Osteocyte (in vitro differentiated cells): ENCODE data around the gene AOPEP. TPM values are rescaled to one million over a fixed set of nuclear protein-coding genes. Genes with fewer than 3 reads are reported as not detected.
A peak's percentile ranks its signal among the peaks of the same experiment; 100 is the strongest.

Experiments
- DNase-seq: peaks from one replicate; pipeline ENCODE4 v3.0.0; 2021; ENCODE audit warnings: mixed read lengths; ENCODE audit not compliant: unreplicated experiment; ENCODE audit errors: extremely low spot score
- H3K27ac Mint-ChIP-seq: one replicate; pipeline ENCODE4 v1.8.0; 2021; ENCODE audit warnings: mild to moderate bottlenecking, mixed read lengths; ENCODE audit not compliant: unreplicated experiment
- H3K27me3 Mint-ChIP-seq: one replicate; pipeline ENCODE4 v1.8.0; 2021; ENCODE audit warnings: mixed read lengths; ENCODE audit not compliant: unreplicated experiment
- H3K36me3 Mint-ChIP-seq: one replicate; pipeline ENCODE4 v1.8.0; 2021; ENCODE audit warnings: mixed read lengths; ENCODE audit not compliant: unreplicated experiment
- H3K4me1 Mint-ChIP-seq: one replicate; pipeline ENCODE4 v1.8.0; 2021; ENCODE audit warnings: mixed read lengths; ENCODE audit not compliant: unreplicated experiment
- H3K4me3 Mint-ChIP-seq: one replicate; pipeline ENCODE4 v1.8.0; 2021; ENCODE audit warnings: mild to moderate bottlenecking, moderate library complexity, mixed read lengths; ENCODE audit not compliant: unreplicated experiment
- H3K9me3 Mint-ChIP-seq: one replicate; pipeline ENCODE4 v1.8.0; 2021; ENCODE audit warnings: mixed read lengths; ENCODE audit not compliant: unreplicated experiment
- total RNA-seq: library from RNA; stranded (reverse); gene quantifications from 2 replicates; pipeline ENCODE4 v1.2.1, GENCODE V29; 2021
- TF ChIP-seq, protein P1 (sequence below): fragments of 200-600 bp; sonication (generic); IDR thresholded peaks from 2 replicates; pipeline ENCODE4 v1.5.0; 2021; ENCODE audit warnings: antibody characterized with exemption, mild to moderate bottlenecking, moderate library complexity

AOPEP gene
- total RNA-seq, 1 donor from 2014 or later, result 108 TPM

- TF ChIP-seq, protein P1, sequence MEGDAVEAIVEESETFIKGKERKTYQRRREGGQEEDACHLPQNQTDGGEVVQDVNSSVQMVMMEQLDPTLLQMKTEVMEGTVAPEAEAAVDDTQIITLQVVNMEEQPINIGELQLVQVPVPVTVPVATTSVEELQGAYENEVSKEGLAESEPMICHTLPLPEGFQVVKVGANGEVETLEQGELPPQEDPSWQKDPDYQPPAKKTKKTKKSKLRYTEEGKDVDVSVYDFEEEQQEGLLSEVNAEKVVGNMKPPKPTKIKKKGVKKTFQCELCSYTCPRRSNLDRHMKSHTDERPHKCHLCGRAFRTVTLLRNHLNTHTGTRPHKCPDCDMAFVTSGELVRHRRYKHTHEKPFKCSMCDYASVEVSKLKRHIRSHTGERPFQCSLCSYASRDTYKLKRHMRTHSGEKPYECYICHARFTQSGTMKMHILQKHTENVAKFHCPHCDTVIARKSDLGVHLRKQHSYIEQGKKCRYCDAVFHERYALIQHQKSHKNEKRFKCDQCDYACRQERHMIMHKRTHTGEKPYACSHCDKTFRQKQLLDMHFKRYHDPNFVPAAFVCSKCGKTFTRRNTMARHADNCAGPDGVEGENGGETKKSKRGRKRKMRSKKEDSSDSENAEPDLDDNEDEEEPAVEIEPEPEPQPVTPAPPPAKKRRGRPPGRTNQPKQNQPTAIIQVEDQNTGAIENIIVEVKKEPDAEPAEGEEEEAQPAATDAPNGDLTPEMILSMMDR, result no peak
- H3K36me3 Mint-ChIP-seq, result peaks cover 11% of the 10 kb centered on the region
- no peak for DNase-seq
- no peak overlapping the region for H3K27ac Mint-ChIP-seq
- H3K4me3 Mint-ChIP-seq, result no peak overlapping the region
- peaks cover 58% of the 10 kb centered on the region for H3K4me1 Mint-ChIP-seq
- H3K27me3 Mint-ChIP-seq, result no peaks in the 10 kb centered on the region
- no peaks in the 10 kb centered on the region for H3K9me3 Mint-ChIP-seq
Measured at GRCh38 chr9:94976077-94976476, 249.6 kb downstream of the AOPEP start.

- Mint-ChIP-seq H3K36me3 (peaks cover 13% of the 10 kb centered on the region), H3K4me1 (peaks cover 59% of the 10 kb centered on the region), H3K9me3 (no peaks in the 10 kb centered on the region), H3K4me3 (no peak overlapping the region), H3K27ac (no peak overlapping the region), H3K27me3 (no peaks in the 10 kb centered on the region)
- TF ChIP-seq, protein P1, result no peak
- DNase-seq, result no peak
Measured at GRCh38 chr9:94977416-94977815, 250.9 kb downstream of the AOPEP start.

DNA sequence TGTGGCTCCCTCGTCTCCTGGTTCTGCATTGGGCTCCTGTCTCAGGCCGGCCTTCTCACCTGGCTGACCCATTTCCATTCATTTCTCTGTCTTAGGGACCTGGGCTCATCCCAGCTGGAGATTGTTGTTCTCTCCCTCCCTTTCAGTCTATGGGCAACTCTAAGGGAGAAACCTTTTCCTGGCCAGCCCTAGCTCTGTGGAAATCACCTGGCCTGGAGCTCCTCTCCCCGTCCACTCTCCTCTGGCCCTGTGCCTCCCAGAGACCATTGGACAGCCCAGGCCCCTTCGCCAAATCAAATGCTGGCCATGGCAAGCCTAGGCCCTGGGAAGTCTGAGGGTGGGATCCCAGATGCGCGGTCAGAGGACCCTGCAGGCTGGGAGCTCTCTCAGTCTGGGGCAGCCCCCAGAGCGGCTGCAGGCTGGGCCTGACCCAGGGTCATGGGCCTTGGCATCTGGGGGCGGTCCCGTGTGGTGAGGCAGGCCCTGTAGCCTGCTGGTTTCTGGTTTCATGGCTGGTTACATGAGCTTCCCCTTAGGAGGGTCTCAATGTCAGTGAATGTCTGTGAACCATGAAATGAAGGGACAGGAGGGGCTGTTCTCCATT lies 253.5 kb downstream of the AOPEP start:
- no peaks in the 10 kb centered on the region for H3K9me3 Mint-ChIP-seq
- H3K4me3 Mint-ChIP-seq, result no peak overlapping the region
- H3K4me1 Mint-ChIP-seq, result peaks cover 38% of the 10 kb centered on the region
- H3K27me3 Mint-ChIP-seq, result no peaks in the 10 kb centered on the region
- peaks cover 18% of the 10 kb centered on the region for H3K36me3 Mint-ChIP-seq
- TF ChIP-seq, protein P1, result no peak
- H3K27ac Mint-ChIP-seq, result no peak overlapping the region
- no peak for DNase-seq

- H3K4me3 Mint-ChIP-seq, result no peak overlapping the region
- TF ChIP-seq, protein P1, result peak; percentile 11
- H3K4me1 Mint-ChIP-seq, result peaks cover 31% of the 10 kb centered on the region
- peaks cover 15% of the 10 kb centered on the region for H3K36me3 Mint-ChIP-seq
- DNase-seq, result no peak
- no peaks in the 10 kb centered on the region for H3K9me3 Mint-ChIP-seq
- H3K27me3 Mint-ChIP-seq, result no peaks in the 10 kb centered on the region
- peak overlapping the region; percentile 27 for H3K27ac Mint-ChIP-seq
Measured at GRCh38 chr9:94980947-94981722, 254.6 kb downstream of the AOPEP start.

DNA sequence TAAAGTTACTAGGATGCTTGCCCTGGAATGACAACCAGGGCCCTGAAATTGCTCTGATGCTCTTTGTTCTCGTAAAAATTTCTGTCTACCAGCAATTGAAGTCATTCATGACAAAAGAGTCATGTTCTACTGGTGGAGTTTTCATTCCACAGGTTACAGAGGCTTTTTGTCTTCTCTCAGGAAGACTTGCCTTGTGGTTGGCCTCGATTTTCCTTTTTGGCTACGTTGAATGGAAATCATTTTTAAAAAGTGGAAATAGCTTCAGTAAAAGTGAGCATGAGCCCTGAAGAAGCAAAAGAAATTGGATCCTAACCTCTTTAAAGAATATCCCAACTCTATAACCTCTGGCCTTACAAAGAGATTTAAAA lies 255.2 kb downstream of the AOPEP start:
- peaks cover 15% of the 10 kb centered on the region for H3K36me3 Mint-ChIP-seq
- peaks cover 28% of the 10 kb centered on the region for H3K4me1 Mint-ChIP-seq
- H3K27ac Mint-ChIP-seq, result peak overlapping the region; percentile 27
- no peak for DNase-seq
- TF ChIP-seq, protein P1, result no peak
- no peaks in the 10 kb centered on the region for H3K9me3 Mint-ChIP-seq
- no peaks in the 10 kb centered on the region for H3K27me3 Mint-ChIP-seq
- no peak overlapping the region for H3K4me3 Mint-ChIP-seq
